Measurements from ENCODE around the gene LHX2.

DNA sequence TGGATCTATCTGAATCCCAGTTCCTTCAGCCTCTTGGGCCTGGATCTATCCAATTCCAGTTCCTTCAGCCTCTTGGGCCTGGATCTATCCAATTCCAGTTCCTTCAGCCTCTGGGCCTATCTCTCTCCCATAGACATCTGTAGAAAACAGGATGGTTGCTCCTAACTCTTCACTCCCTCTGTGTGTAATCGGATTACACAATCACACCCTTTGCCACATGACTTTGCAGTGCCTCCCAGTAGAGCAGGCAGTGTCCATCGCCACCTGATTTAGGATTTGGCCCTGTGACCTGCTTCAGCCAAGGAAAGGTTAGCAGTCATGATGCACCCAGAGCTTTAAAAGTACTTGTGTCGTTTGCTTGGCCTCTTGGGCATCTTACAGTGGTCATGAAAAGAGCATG, 56.7 kb downstream of the LHX2 start:
- TF ChIP-seq, protein P1, sequence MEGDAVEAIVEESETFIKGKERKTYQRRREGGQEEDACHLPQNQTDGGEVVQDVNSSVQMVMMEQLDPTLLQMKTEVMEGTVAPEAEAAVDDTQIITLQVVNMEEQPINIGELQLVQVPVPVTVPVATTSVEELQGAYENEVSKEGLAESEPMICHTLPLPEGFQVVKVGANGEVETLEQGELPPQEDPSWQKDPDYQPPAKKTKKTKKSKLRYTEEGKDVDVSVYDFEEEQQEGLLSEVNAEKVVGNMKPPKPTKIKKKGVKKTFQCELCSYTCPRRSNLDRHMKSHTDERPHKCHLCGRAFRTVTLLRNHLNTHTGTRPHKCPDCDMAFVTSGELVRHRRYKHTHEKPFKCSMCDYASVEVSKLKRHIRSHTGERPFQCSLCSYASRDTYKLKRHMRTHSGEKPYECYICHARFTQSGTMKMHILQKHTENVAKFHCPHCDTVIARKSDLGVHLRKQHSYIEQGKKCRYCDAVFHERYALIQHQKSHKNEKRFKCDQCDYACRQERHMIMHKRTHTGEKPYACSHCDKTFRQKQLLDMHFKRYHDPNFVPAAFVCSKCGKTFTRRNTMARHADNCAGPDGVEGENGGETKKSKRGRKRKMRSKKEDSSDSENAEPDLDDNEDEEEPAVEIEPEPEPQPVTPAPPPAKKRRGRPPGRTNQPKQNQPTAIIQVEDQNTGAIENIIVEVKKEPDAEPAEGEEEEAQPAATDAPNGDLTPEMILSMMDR (conservative IDR thresholded peaks at IDR 0.05), result no peak
- no peak for TF ChIP-seq EZH2 (IDR thresholded peaks at IDR 0.05; ENCODE audit: low read depth)

Data from PC-9 (cell line).